Measurements from ENCODE around the gene VPS13D. TPM values are rescaled to one million over a fixed set of nuclear protein-coding genes. Genes with fewer than 3 reads are reported as not detected.

Gene VPS13D
- total and polyA plus RNA-seq, 2 experiments from 2014 or later: 10.7 to 34.9 TPM

DNA sequence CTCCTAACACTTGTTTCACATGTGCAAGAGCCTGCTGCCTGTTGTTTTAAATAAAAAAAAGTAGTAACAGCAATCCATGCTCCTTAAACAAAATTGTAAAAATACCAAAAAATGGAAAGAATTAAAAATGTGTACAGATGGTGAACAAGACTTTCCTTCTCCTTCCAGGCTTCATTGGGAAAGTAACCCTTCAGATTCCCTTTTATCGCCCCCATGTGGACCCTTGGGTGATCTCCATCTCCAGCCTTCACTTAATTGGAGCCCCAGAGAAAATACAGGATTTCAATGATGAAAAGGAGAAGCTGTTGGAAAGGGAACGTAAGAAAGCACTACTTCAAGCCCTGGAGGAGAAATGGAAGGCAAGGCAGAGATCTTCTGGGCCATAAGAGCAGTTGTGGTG lies 14.2 kb downstream of the VPS13D start:
- no peak overlapping the region for H3K4me3 ChIP-seq
- H3K27me3 ChIP-seq (ENCODE audit: insufficient read depth): no peaks in the 10 kb centered on the region
- ATAC-seq: peak; percentile 49
- peak; percentile 72 for DNase-seq (ENCODE audit: low spot score)
- no peaks in the 10 kb centered on the region; the same call in none of the 2 replicates for H3K36me3 ChIP-seq (ENCODE audit: insufficient read depth)
- H3K79me2 ChIP-seq (replicated peaks; ENCODE audit: insufficient read depth): 0 out of 2 replicates have a peak, but pooled peaks cover 10% of the 10 kb centered on the region
- H3K9me2 ChIP-seq (ENCODE audit: insufficient read depth): no peaks in the 10 kb centered on the region
- Mint-ChIP-seq H3K27me3 (ENCODE audit: insufficient read depth, low read depth, poor library complexity) (peaks cover 4% of the 10 kb centered on the region), H3K4me3 (no peak overlapping the region), H3K27ac (no peak overlapping the region; the same call in 1 of the 2 replicates), H3K9me3 (no peaks in the 10 kb centered on the region), H3K36me3 (ENCODE audit: low read depth) (peaks cover 17% of the 10 kb centered on the region; the same call in 2 of the 3 replicates), H3K4me1 (peaks cover 25% of the 10 kb centered on the region)
- H3K4me1 ChIP-seq (ENCODE audit: insufficient read depth): peaks cover 34% of the 10 kb centered on the region
- H3K27ac ChIP-seq (ENCODE audit: low read depth): no peak overlapping the region
- H2AFZ ChIP-seq: no peak overlapping the region
- peaks cover 7% of the 10 kb centered on the region; the same call in 1 of the 2 replicates for H3F3A ChIP-seq (replicated peaks; ENCODE audit: low read depth)
- no peak overlapping the region for H3K4me2 ChIP-seq
- no peaks in the 10 kb centered on the region for H4K20me1 ChIP-seq (replicated peaks; ENCODE audit: insufficient read depth)
- TF ChIP-seq, protein P1, sequence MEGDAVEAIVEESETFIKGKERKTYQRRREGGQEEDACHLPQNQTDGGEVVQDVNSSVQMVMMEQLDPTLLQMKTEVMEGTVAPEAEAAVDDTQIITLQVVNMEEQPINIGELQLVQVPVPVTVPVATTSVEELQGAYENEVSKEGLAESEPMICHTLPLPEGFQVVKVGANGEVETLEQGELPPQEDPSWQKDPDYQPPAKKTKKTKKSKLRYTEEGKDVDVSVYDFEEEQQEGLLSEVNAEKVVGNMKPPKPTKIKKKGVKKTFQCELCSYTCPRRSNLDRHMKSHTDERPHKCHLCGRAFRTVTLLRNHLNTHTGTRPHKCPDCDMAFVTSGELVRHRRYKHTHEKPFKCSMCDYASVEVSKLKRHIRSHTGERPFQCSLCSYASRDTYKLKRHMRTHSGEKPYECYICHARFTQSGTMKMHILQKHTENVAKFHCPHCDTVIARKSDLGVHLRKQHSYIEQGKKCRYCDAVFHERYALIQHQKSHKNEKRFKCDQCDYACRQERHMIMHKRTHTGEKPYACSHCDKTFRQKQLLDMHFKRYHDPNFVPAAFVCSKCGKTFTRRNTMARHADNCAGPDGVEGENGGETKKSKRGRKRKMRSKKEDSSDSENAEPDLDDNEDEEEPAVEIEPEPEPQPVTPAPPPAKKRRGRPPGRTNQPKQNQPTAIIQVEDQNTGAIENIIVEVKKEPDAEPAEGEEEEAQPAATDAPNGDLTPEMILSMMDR (conservative IDR thresholded peaks at IDR 0.05; ENCODE audit: low read depth in 2 of 2): peak; percentile 68 to 80
- TF ChIP-seq, protein P2, sequence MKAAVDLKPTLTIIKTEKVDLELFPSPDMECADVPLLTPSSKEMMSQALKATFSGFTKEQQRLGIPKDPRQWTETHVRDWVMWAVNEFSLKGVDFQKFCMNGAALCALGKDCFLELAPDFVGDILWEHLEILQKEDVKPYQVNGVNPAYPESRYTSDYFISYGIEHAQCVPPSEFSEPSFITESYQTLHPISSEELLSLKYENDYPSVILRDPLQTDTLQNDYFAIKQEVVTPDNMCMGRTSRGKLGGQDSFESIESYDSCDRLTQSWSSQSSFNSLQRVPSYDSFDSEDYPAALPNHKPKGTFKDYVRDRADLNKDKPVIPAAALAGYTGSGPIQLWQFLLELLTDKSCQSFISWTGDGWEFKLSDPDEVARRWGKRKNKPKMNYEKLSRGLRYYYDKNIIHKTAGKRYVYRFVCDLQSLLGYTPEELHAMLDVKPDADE (IDR thresholded peaks at IDR 0.05): no peak
- TF ChIP-seq, protein P3, sequence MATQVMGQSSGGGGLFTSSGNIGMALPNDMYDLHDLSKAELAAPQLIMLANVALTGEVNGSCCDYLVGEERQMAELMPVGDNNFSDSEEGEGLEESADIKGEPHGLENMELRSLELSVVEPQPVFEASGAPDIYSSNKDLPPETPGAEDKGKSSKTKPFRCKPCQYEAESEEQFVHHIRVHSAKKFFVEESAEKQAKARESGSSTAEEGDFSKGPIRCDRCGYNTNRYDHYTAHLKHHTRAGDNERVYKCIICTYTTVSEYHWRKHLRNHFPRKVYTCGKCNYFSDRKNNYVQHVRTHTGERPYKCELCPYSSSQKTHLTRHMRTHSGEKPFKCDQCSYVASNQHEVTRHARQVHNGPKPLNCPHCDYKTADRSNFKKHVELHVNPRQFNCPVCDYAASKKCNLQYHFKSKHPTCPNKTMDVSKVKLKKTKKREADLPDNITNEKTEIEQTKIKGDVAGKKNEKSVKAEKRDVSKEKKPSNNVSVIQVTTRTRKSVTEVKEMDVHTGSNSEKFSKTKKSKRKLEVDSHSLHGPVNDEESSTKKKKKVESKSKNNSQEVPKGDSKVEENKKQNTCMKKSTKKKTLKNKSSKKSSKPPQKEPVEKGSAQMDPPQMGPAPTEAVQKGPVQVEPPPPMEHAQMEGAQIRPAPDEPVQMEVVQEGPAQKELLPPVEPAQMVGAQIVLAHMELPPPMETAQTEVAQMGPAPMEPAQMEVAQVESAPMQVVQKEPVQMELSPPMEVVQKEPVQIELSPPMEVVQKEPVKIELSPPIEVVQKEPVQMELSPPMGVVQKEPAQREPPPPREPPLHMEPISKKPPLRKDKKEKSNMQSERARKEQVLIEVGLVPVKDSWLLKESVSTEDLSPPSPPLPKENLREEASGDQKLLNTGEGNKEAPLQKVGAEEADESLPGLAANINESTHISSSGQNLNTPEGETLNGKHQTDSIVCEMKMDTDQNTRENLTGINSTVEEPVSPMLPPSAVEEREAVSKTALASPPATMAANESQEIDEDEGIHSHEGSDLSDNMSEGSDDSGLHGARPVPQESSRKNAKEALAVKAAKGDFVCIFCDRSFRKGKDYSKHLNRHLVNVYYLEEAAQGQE (IDR thresholded peaks at IDR 0.05; ENCODE audit: unreplicated experiment): no peak

DNA sequence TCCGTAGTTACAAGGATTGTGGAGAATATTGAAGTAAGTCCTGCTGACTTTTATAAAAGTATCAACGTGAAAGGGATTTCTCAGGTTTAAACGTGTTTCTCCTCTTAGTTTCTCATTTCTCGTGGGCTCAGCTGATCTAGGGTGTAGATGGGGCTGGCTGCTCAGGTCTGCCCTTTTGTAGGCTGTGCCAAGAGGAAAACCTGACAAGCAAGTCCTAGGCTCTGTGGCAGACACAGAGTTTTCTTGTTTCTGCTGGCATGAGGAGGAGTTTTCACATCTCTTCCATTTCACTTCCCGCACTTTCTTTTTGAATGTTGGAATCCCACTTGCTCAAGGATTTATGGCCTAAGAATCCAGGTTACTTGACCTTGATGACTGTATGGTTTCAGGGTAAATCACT lies 14.8 kb downstream of the VPS13D start:
- Histone ChIP-seq H3K79me2 (replicated peaks; ENCODE audit: insufficient read depth) (0 out of 2 replicates have a peak, but pooled peaks cover 5% of the 10 kb centered on the region), H3K4me3 (no peak overlapping the region), H3K9me2 (ENCODE audit: insufficient read depth) (no peaks in the 10 kb centered on the region), H3K36me3 (ENCODE audit: insufficient read depth) (no peaks in the 10 kb centered on the region; the same call in none of the 2 replicates), H2AFZ (no peak overlapping the region), H3F3A (replicated peaks; ENCODE audit: low read depth) (peaks cover 7% of the 10 kb centered on the region; the same call in 1 of the 2 replicates), H3K4me1 (ENCODE audit: insufficient read depth) (peaks cover 39% of the 10 kb centered on the region), H3K27ac (ENCODE audit: low read depth) (no peak overlapping the region), H3K27me3 (ENCODE audit: insufficient read depth) (no peaks in the 10 kb centered on the region), H3K4me2 (no peak overlapping the region), H4K20me1 (replicated peaks; ENCODE audit: insufficient read depth) (no peaks in the 10 kb centered on the region)
- H3K9me3 Mint-ChIP-seq: no peaks in the 10 kb centered on the region
- no peak overlapping the region for H3K27ac Mint-ChIP-seq
- DNase-seq (ENCODE audit: low spot score): no peak
- H3K36me3 Mint-ChIP-seq (ENCODE audit: low read depth): peaks cover 21% of the 10 kb centered on the region; the same call in 2 of the 3 replicates
- no peak for ATAC-seq
- peaks cover 28% of the 10 kb centered on the region for H3K4me1 Mint-ChIP-seq
- H3K27me3 Mint-ChIP-seq (ENCODE audit: insufficient read depth, low read depth, poor library complexity): peaks cover 4% of the 10 kb centered on the region
- H3K4me3 Mint-ChIP-seq: no peak overlapping the region
- TF ChIP-seq NANOG (IDR thresholded peaks at IDR 0.05; ENCODE audit: borderline replicate concordance) (no peak), JUNB (IDR thresholded peaks at IDR 0.05; ENCODE audit: unreplicated experiment) (no peak), ZNF114 (CRISPR knock-in tag; IDR thresholded peaks at IDR 0.05) (no peak), EZH2phosphoT487 (IDR thresholded peaks at IDR 0.05; ENCODE audit: unreplicated experiment) (no peak), ZNF331 (CRISPR knock-in tag; IDR thresholded peaks at IDR 0.05; ENCODE audit: low read depth) (no peak), STAT1 (IDR thresholded peaks at IDR 0.05; ENCODE audit: unreplicated experiment) (no peak)
- TF ChIP-seq, protein P3 (IDR thresholded peaks at IDR 0.05; ENCODE audit: unreplicated experiment): no peak
- TF ChIP-seq, protein P2 (IDR thresholded peaks at IDR 0.05): no peak
- TF ChIP-seq, protein P1 (conservative IDR thresholded peaks at IDR 0.05; ENCODE audit: low read depth in 2 of 2): no peak

Data from GM23338 (cell line).